Vagina (tissue), 2 donors: Measurements from ENCODE around the gene ACADM. TPM values are rescaled to one million over a fixed set of nuclear protein-coding genes. Genes with fewer than 3 reads are reported as not detected.
"Not testable (repeated sequence)": the region's sequence is repeated elsewhere in the genome, so short reads cannot be mapped to it uniquely, and the experiment has no call there.

Experiments used
- DNase-seq, 2 donors: peaks; one replicate each; pipeline ENCODE4 v3.0.0-alpha.2; 2017; ENCODE audit errors: extremely low spot score in 2 of 2
- H3K27ac ChIP-seq: fragments of 200-600 bp; sonication (generic); one replicate; pipeline ENCODE4 v1.5.1; 2019
- H3K27me3 ChIP-seq: fragments of 200-600 bp; sonication (generic); one replicate; pipeline ENCODE4 v1.5.1; 2019
- H3K36me3 ChIP-seq, 2 donors: fragments of 200-600 bp; sonication (generic); one replicate each; pipeline ENCODE4 v1.5.1; 2017 to 2019
- H3K4me1 ChIP-seq: fragments of 200-600 bp; sonication (generic); one replicate; pipeline ENCODE4 v1.5.1; 2019
- H3K4me3 ChIP-seq, 2 donors: fragments of 200-600 bp; sonication (generic); 1 replicate in 1 of 2; 2 replicates in 1 of 2; pipeline ENCODE4 v1.5.1; 2016 to 2019
- H3K9me3 ChIP-seq: fragments of 200-600 bp; sonication (generic); one replicate; pipeline ENCODE4 v1.5.1; 2019
- POLR2A ChIP-seq, 2 donors: fragments of 450-650 bp; IDR thresholded peaks; one replicate each; pipeline ENCODE4 v1.6.1; 2017; ENCODE audit warnings: antibody characterized with exemption in 2 of 2, mild to moderate bottlenecking in 2 of 2, moderate library complexity in 2 of 2
- POLR2AphosphoS5 ChIP-seq, 2 donors: sonication (generic); formaldehyde crosslinking; IDR thresholded peaks; one replicate each; pipeline ENCODE4 v1.9.0; 2017; ENCODE audit warnings: antibody characterized with exemption in 2 of 2, mild to moderate bottlenecking in 2 of 2, low read depth in 1 of 2; ENCODE audit not compliant: insufficient read depth in 1 of 2
- intact Hi-C: fragments of 100-400 bp; cut with DNase I; formaldehyde crosslinking; loops from one replicate; pipeline ENCODE4 v1.15.1; 2023
- total RNA-seq: library from RNA; depleted of rRNA; stranded (reverse); fragments of >200 nt; gene quantifications from one replicate; pipeline ENCODE4 v1.2.3, GENCODE V29; 2016
- TF ChIP-seq, protein P1 (sequence below), 3 experiments: fragments of 450-650 bp in 2 of 3; fragments of 200-600 bp in 1 of 3; sonication (generic) in 1 of 3; IDR thresholded peaks; one replicate each; pipeline ENCODE4 v1.5.1; 2017 to 2019; ENCODE audit warnings: antibody characterized with exemption in 3 of 3, mild to moderate bottlenecking in 2 of 3, moderate library complexity in 2 of 3

The ACADM gene
- total RNA-seq: 30.2 TPM

DNA sequence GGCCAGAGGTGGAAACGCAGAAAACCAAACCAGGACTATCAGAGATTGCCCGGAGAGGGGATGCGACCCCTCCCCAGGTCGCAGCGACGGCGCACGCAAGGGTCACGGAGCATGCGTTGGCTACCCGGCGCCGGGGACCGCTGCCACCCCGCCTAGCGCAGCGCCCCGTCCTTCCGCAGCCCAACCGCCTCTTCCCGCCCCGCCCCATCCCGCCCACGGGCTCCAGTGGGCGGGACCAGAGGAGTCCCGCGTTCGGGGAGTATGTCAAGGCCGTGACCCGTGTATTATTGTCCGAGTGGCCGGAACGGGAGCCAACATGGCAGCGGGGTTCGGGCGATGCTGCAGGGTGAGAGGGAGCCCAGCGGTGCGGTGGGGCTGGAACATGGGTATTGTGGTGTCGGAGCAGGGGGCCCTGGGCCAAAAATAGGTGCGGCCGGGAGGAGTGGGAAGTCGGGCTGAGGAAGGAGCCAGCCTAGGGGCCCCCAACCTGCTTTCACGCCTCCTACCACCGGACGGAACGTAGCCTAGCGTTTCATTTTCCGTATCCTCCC lies at the start of gene ACADM:
TSS of gene ACADM (plus strand) at position 238 of the 551 bp plus-strand sequence. CDS start at position 317, 79 bp downstream.
- Histone ChIP-seq H3K4me1 (peaks cover 29% of the 10 kb centered on the region), H3K27ac (peak within 1 kb of the TSS; percentile 93), H3K27me3 (no peaks in the 10 kb centered on the region), H3K36me3 (no peaks in the 10 kb centered on the region), H3K9me3 (no peaks in the 10 kb centered on the region), H3K4me3 (peak within 1 kb of the TSS; percentile 77 to 92)
- TF ChIP-seq, protein P1, sequence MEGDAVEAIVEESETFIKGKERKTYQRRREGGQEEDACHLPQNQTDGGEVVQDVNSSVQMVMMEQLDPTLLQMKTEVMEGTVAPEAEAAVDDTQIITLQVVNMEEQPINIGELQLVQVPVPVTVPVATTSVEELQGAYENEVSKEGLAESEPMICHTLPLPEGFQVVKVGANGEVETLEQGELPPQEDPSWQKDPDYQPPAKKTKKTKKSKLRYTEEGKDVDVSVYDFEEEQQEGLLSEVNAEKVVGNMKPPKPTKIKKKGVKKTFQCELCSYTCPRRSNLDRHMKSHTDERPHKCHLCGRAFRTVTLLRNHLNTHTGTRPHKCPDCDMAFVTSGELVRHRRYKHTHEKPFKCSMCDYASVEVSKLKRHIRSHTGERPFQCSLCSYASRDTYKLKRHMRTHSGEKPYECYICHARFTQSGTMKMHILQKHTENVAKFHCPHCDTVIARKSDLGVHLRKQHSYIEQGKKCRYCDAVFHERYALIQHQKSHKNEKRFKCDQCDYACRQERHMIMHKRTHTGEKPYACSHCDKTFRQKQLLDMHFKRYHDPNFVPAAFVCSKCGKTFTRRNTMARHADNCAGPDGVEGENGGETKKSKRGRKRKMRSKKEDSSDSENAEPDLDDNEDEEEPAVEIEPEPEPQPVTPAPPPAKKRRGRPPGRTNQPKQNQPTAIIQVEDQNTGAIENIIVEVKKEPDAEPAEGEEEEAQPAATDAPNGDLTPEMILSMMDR (IDR thresholded peaks at IDR 0.05): no peak
- TF ChIP-seq POLR2A (IDR thresholded peaks at IDR 0.05) (peak in 1 of 2 donors; percentile 55), POLR2AphosphoS5 (IDR thresholded peaks at IDR 0.05; ENCODE audit: insufficient read depth in 1 of 2, low read depth in 1 of 2) (peak in 1 of 2 donors; percentile 94)
- DNase-seq: peak in 1 of 2 donors; percentile 90
- intact Hi-C loops: no loop called here

DNA sequence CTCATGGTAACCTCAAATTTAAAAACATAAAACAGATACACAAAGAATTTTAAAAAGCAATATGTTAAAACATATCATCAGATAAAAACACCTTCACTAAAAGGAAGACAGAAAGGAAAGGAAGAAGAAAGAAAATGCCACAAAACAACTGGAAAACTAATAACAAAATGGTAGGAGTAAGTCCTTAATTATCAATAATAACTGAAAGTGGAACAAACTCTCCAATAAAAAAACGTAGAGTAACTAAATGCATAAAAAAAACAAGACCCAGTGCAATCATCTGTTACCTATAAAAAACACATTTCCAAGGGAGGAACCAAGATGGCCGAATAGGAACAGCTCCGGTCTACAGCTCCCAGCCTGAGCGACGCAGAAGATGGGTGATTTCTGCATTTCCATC lies 47.1 kb upstream of the ACADM start:
- no peaks in the 10 kb centered on the region for H3K36me3 ChIP-seq
- DNase-seq: no peak
- H3K9me3 ChIP-seq: no peaks in the 10 kb centered on the region
- intact Hi-C loops: no loop called here
- no peaks in the 10 kb centered on the region for H3K27me3 ChIP-seq
- no peaks in the 10 kb centered on the region for H3K4me1 ChIP-seq
- H3K27ac ChIP-seq: no peak overlapping the region
- TF ChIP-seq POLR2AphosphoS5 (IDR thresholded peaks at IDR 0.05; ENCODE audit: insufficient read depth in 1 of 2, low read depth in 1 of 2) (no peak), POLR2A (IDR thresholded peaks at IDR 0.05) (no peak)
- TF ChIP-seq, protein P1 (IDR thresholded peaks at IDR 0.05): no peak
- no peak overlapping the region for H3K4me3 ChIP-seq

DNA sequence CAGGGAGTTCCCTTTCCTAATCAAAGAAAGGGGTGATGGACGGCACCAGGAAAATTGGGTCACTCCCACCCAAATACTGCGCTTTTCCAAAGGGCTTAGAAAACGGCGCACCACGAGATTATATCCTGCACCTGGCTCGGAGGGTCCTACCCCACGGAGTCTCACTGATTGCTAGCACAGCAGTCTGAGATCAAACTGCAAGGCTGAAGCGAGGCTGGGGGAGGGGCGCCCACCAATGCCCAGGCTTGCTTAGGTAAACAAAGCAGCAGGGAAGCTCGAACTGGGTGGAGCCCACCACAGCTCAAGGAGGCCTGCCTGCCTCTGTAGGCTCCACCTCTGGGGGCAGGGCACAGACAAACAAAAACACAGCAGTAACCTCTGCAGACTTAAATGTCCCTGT lies 46.5 kb upstream of the ACADM start:
- intact Hi-C loops: not testable (repeated sequence)

DNA sequence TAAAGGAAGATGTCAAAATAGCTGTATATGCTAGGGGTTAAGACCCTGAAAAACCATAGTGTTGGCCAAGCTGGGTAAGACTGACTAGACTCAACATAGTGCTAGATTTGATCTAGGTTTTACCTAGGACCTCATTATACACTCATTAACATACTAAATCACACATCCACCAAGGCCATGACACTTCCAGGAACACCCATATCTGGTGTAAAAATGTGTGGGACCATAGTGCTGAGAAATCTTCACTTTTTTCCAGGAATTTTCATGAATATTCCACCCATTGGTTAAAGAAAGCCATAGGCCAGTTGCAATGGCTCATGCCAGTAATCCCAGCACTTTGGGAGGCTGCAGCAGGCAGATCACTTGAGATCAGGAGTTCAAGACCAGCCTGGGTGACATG lies 34.0 kb upstream of the ACADM start:
- no peak overlapping the region for H3K4me3 ChIP-seq
- H3K27me3 ChIP-seq: no peaks in the 10 kb centered on the region
- no peaks in the 10 kb centered on the region for H3K4me1 ChIP-seq
- no peak for TF ChIP-seq POLR2AphosphoS5 (IDR thresholded peaks at IDR 0.05; ENCODE audit: insufficient read depth in 1 of 2, low read depth in 1 of 2)
- H3K27ac ChIP-seq: no peak overlapping the region
- DNase-seq: no peak
- no peaks in the 10 kb centered on the region for H3K36me3 ChIP-seq
- intact Hi-C loops: no loop called here
- H3K9me3 ChIP-seq: no peaks in the 10 kb centered on the region

More for the DNA sequence above, 46.5 kb upstream of the ACADM start:
- not testable (repeated sequence) for H3K27ac ChIP-seq, H3K9me3 ChIP-seq, H3K36me3 ChIP-seq, H3K4me1 ChIP-seq, H3K4me3 ChIP-seq, H3K27me3 ChIP-seq, DNase-seq

DNA sequence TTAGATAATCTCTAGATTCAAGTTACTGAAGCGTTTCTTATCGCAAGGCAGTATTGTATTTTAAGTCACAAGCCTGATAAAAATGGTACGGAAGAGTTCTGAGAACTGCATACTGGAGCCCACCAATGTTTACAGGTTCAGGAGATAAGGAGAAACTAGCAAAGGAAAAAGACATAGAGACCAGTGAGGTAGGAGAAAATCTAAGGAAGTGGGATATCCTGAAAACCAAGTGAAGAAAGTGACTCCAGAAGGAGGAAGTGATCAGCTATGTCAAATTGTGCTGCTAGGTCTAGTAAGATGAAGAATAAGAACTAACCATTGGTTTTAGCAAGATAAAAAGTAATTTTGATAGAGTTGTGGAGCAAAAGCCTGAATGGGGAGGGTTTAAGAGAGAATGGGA lies 31.0 kb upstream of the ACADM start:
- intact Hi-C loops: no loop called here
- H3K27me3 ChIP-seq: no peaks in the 10 kb centered on the region

DNA sequence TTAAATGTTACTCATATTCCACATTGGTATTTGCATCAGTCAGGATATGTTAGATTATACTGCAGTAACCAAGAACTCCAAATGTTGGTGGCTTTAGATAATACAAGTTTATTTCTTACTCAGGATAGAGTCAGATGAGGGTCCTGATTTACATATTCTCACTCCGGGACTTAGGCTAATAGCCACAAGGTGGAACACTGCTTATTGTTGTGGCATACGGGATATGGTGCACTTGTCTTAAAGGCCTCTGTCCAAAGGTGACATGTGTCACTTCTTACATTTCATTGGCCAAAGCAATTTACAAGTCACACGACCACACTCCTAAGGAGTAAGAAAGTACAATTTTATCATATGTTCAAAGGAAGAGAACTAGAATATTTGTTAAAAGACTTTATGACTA lies 28.5 kb upstream of the ACADM start:
- intact Hi-C loops: no loop called here
- Histone ChIP-seq H3K9me3 (no peaks in the 10 kb centered on the region), H3K4me1 (no peaks in the 10 kb centered on the region), H3K27me3 (no peaks in the 10 kb centered on the region), H3K4me3 (no peak overlapping the region), H3K36me3 (no peaks in the 10 kb centered on the region), H3K27ac (no peak overlapping the region)
- TF ChIP-seq POLR2AphosphoS5 (IDR thresholded peaks at IDR 0.05; ENCODE audit: insufficient read depth in 1 of 2, low read depth in 1 of 2) (no peak), POLR2A (IDR thresholded peaks at IDR 0.05) (no peak)
- TF ChIP-seq, protein P1 (IDR thresholded peaks at IDR 0.05): no peak
- DNase-seq: no peak

More for the DNA sequence above, 31.0 kb upstream of the ACADM start:
- H3K36me3 ChIP-seq: no peaks in the 10 kb centered on the region
- H3K4me1 ChIP-seq: no peaks in the 10 kb centered on the region
- H3K4me3 ChIP-seq: no peak overlapping the region
- H3K27ac ChIP-seq: no peak overlapping the region
- TF ChIP-seq POLR2A (IDR thresholded peaks at IDR 0.05) (no peak), POLR2AphosphoS5 (IDR thresholded peaks at IDR 0.05; ENCODE audit: insufficient read depth in 1 of 2, low read depth in 1 of 2) (no peak)
- TF ChIP-seq, protein P1 (IDR thresholded peaks at IDR 0.05): no peak
- H3K9me3 ChIP-seq: no peaks in the 10 kb centered on the region
- DNase-seq: no peak
